ENCODE measurements around the gene CAMTA1. TPM values are rescaled to one million over a fixed set of nuclear protein-coding genes. Genes with fewer than 3 reads are reported as not detected.

The CAMTA1 gene
- total RNA-seq, 1 experiment from 2014 or later: 50.3 TPM

DNA sequence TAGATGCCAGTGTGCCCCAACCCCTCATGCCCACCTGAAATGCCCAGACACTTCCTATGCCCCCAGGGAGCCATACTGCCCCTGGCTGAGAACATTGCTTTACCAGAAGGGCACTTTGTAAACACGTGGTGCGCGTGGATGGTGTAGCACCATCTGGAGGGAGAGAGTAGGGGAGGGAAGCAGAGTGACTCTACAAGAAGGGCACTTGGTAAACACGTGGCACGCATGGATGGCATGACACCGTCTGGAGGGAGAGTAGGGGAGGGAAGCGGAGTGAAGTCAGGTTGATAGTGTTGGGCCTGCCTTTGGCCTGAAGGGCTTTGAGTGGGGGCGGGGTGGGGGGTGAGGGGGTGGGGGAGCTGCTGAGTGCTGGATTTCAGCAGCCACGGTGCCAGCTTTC lies 661.8 kb downstream of the CAMTA1 start:
- no TSS peak for BruUV-seq (replicated peaks)
- Mint-ChIP-seq H3K4me3 (ENCODE audit: low read depth, unreplicated experiment) (no peak overlapping the region), H3K36me3 (ENCODE audit: insufficient read depth, unreplicated experiment) (no peaks in the 10 kb centered on the region), H3K4me1 (ENCODE audit: low read depth, unreplicated experiment) (no peaks in the 10 kb centered on the region), H3K9me3 (ENCODE audit: low read depth, unreplicated experiment) (no peaks in the 10 kb centered on the region), H3K27ac (ENCODE audit: unreplicated experiment) (no peak overlapping the region), H3K27me3 (ENCODE audit: unreplicated experiment) (peaks cover 1% of the 10 kb centered on the region)
- no peak for DNase-seq
- intact Hi-C loops (cut with micrococcal nuclease; ENCODE audit: unreplicated experiment): no loop called here
- TF ChIP-seq, protein P1, sequence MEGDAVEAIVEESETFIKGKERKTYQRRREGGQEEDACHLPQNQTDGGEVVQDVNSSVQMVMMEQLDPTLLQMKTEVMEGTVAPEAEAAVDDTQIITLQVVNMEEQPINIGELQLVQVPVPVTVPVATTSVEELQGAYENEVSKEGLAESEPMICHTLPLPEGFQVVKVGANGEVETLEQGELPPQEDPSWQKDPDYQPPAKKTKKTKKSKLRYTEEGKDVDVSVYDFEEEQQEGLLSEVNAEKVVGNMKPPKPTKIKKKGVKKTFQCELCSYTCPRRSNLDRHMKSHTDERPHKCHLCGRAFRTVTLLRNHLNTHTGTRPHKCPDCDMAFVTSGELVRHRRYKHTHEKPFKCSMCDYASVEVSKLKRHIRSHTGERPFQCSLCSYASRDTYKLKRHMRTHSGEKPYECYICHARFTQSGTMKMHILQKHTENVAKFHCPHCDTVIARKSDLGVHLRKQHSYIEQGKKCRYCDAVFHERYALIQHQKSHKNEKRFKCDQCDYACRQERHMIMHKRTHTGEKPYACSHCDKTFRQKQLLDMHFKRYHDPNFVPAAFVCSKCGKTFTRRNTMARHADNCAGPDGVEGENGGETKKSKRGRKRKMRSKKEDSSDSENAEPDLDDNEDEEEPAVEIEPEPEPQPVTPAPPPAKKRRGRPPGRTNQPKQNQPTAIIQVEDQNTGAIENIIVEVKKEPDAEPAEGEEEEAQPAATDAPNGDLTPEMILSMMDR (IDR thresholded peaks at IDR 0.05; ENCODE audit: unreplicated experiment): no peak
- CTCF ChIA-PET: no interaction called here

DNA sequence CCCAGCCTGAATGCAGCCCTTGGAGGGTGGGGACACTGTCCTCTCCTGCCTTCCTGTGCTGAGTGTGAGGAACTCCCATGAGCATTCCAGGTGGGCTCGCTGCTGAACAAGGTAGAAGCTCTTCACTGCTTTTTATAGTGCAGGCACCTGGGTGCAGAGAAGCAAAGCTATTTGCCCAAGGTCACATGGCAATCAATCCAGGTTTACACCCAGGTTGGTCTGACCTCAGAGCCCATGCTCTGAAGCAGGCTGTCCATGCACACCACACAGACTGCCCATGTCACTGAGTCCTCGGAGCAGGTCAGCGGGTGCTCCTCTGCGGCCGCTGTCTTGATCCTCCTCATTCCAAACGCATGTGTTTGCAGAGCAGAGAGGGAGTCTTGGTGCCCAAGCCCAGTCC lies 662.5 kb downstream of the CAMTA1 start:
- Mint-ChIP-seq H3K27me3 (ENCODE audit: unreplicated experiment) (peaks cover 8% of the 10 kb centered on the region), H3K27ac (ENCODE audit: unreplicated experiment) (no peak overlapping the region), H3K36me3 (ENCODE audit: insufficient read depth, unreplicated experiment) (no peaks in the 10 kb centered on the region), H3K4me3 (ENCODE audit: low read depth, unreplicated experiment) (no peak overlapping the region), H3K4me1 (ENCODE audit: low read depth, unreplicated experiment) (no peaks in the 10 kb centered on the region), H3K9me3 (ENCODE audit: low read depth, unreplicated experiment) (no peaks in the 10 kb centered on the region)
- CTCF ChIA-PET: no interaction called here
- intact Hi-C loops (cut with micrococcal nuclease; ENCODE audit: unreplicated experiment): no loop called here
- TF ChIP-seq, protein P1 (IDR thresholded peaks at IDR 0.05; ENCODE audit: unreplicated experiment): no peak
- no peak for DNase-seq
- BruUV-seq (replicated peaks): no TSS peak

DNA sequence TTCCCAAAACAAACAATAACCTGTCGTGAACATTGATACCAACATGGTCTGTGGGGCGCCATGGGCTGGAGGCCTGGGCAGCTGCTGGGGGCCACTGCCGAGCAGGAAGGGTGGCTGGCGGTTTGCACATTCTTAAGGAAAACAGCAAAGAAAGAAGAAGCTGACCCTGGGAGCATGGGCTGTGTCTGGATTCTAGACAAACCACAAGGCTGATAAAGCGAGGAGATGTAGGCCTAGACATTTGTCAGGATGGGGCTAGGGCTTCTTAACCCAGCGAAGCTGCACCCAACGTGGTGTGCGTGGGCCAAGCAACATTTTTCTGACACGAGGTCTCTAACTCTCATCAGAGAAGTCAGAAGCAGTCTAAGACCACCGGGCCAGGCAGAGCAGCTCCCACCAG lies 663.7 kb downstream of the CAMTA1 start:
- no peak overlapping the region for H3K27ac Mint-ChIP-seq (ENCODE audit: unreplicated experiment)
- CTCF ChIA-PET: no interaction called here
- peaks cover 13% of the 10 kb centered on the region for H3K27me3 Mint-ChIP-seq (ENCODE audit: unreplicated experiment)
- H3K9me3 Mint-ChIP-seq (ENCODE audit: low read depth, unreplicated experiment): no peaks in the 10 kb centered on the region
- H3K36me3 Mint-ChIP-seq (ENCODE audit: insufficient read depth, unreplicated experiment): no peaks in the 10 kb centered on the region
- TF ChIP-seq, protein P1 (IDR thresholded peaks at IDR 0.05; ENCODE audit: unreplicated experiment): no peak
- no peaks in the 10 kb centered on the region for H3K4me1 Mint-ChIP-seq (ENCODE audit: low read depth, unreplicated experiment)
- BruUV-seq (replicated peaks): no TSS peak
- intact Hi-C loops (cut with micrococcal nuclease; ENCODE audit: unreplicated experiment): no loop called here
- no peak overlapping the region for H3K4me3 Mint-ChIP-seq (ENCODE audit: low read depth, unreplicated experiment)
- no peak for DNase-seq

DNA sequence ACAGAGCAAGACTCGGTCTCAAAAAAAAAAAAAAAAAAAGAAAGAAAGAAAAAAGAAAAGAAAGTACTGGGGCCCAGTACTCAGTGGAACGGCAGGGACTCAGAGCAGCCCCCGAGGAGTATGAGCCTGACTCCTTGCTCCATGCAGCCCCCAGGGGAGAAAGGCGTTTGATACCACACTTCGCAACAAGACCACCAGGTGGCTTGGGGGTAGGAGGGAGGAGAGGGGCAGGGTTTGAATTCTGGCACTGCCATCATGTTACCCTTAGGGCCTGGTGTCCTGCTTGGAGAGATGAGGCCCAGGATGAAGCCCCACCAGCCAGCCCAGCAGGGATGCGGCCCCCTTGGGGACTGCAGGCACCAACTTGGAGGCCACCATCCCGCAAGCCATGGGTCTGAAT lies 664.5 kb downstream of the CAMTA1 start:
- Mint-ChIP-seq H3K4me1 (ENCODE audit: low read depth, unreplicated experiment) (no peaks in the 10 kb centered on the region), H3K27me3 (ENCODE audit: unreplicated experiment) (peaks cover 13% of the 10 kb centered on the region), H3K4me3 (ENCODE audit: low read depth, unreplicated experiment) (no peak overlapping the region), H3K36me3 (ENCODE audit: insufficient read depth, unreplicated experiment) (no peaks in the 10 kb centered on the region), H3K9me3 (ENCODE audit: low read depth, unreplicated experiment) (no peaks in the 10 kb centered on the region), H3K27ac (ENCODE audit: unreplicated experiment) (no peak overlapping the region)
- TF ChIP-seq, protein P1 (IDR thresholded peaks at IDR 0.05; ENCODE audit: unreplicated experiment): no peak
- BruUV-seq (replicated peaks): no TSS peak
- CTCF ChIA-PET: no interaction called here
- DNase-seq: no peak
- intact Hi-C loops (cut with micrococcal nuclease; ENCODE audit: unreplicated experiment): no loop called here

- Mint-ChIP-seq H3K27me3 (ENCODE audit: unreplicated experiment) (peaks cover 13% of the 10 kb centered on the region), H3K4me1 (ENCODE audit: low read depth, unreplicated experiment) (no peaks in the 10 kb centered on the region), H3K27ac (ENCODE audit: unreplicated experiment) (no peak overlapping the region), H3K36me3 (ENCODE audit: insufficient read depth, unreplicated experiment) (no peaks in the 10 kb centered on the region), H3K9me3 (ENCODE audit: low read depth, unreplicated experiment) (no peaks in the 10 kb centered on the region), H3K4me3 (ENCODE audit: low read depth, unreplicated experiment) (no peak overlapping the region)
- BruUV-seq (replicated peaks): no TSS peak
- TF ChIP-seq, protein P1 (IDR thresholded peaks at IDR 0.05; ENCODE audit: unreplicated experiment): no peak
- intact Hi-C loops (cut with micrococcal nuclease; ENCODE audit: unreplicated experiment): no loop called here
- DNase-seq: no peak
- CTCF ChIA-PET: no interaction called here
These were observed 665.6 kb downstream of the CAMTA1 start for GRCh38 chr1:7450838-7451237.
